Tibial nerve (tissue), 3 donors: ENCODE measurements around the gene ZNF319.

Experiments
- CTCF ChIP-seq, 5 experiments: fragments of 200-600 bp in 3 of 5; fragments of 450-650 bp in 2 of 5; sonication (generic) in 3 of 5; IDR thresholded peaks; one replicate each; pipeline ENCODE4 v1.5.1; 2016 to 2019; ENCODE audit warnings: antibody characterized with exemption in 5 of 5, mild to moderate bottlenecking in 3 of 5, moderate library complexity in 2 of 5
- POLR2A ChIP-seq, 2 donors: fragments of 450-650 bp; IDR thresholded peaks; one replicate each; pipeline ENCODE4 v1.6.1; 2017; ENCODE audit warnings: antibody characterized with exemption in 2 of 2, mild to moderate bottlenecking in 2 of 2, moderate library complexity in 2 of 2

- TF ChIP-seq CTCF (IDR thresholded peaks at IDR 0.05): no peak
- TF ChIP-seq POLR2A (IDR thresholded peaks at IDR 0.05): no peak
Observed at GRCh38 chr16:57996406-57997175, 3.9 kb downstream of the ZNF319 start.
